Neural cell (in vitro differentiated cells): ENCODE data around the gene ZBTB11. TPM values are rescaled to one million over a fixed set of nuclear protein-coding genes. Genes with fewer than 3 reads are reported as not detected.

Experiments used
- H2AFZ ChIP-seq: fragments of 200-600, 300-800 bp; sonication (generic), shearing (Covaris generic); 2 replicates; pipeline ENCODE4 v1.6.0; 2014; ENCODE audit warnings: low read depth, mild to moderate bottlenecking, antibody characterized with exemption, low read length, moderate library complexity
- H3F3A ChIP-seq: fragments of 200-600 bp; shearing (Covaris generic); 2 replicates; pipeline ENCODE4 v1.6.1; 2016; ENCODE audit warnings: mild to moderate bottlenecking, moderate library complexity, mixed read lengths, antibody characterized with exemption, low read length; ENCODE audit not compliant: insufficient read depth, poor library complexity, severe bottlenecking
- H3K27ac ChIP-seq: fragments of 200-600, 300-800 bp; sonication (generic), shearing (Covaris generic); 2 replicates; pipeline ENCODE4 v1.5.1; 2014; ENCODE audit warnings: mild to moderate bottlenecking, low read length, moderate library complexity
- H3K27me3 ChIP-seq: fragments of 300-800, 200-600 bp; sonication (generic), shearing (Covaris generic); 2 replicates; pipeline ENCODE4 v1.6.0; 2014; ENCODE audit warnings: mild to moderate bottlenecking, low read depth, low read length, moderate library complexity; ENCODE audit not compliant: insufficient read depth
- H3K36me3 ChIP-seq: fragments of 300-800, 200-600 bp; sonication (generic), shearing (Covaris generic); 2 replicates; pipeline ENCODE4 v1.5.1; 2014; ENCODE audit warnings: mild to moderate bottlenecking, antibody characterized with exemption, low read length, moderate library complexity; ENCODE audit not compliant: insufficient read depth
- H3K4me2 ChIP-seq: fragments of 300-800, 200-600 bp; sonication (generic), shearing (Covaris generic); 2 replicates; pipeline ENCODE4 v1.6.0; 2014; ENCODE audit warnings: mild to moderate bottlenecking, low read length
- H3K4me3 ChIP-seq: fragments of 300-800, 200-600 bp; sonication (generic), shearing (Covaris generic); 2 replicates; pipeline ENCODE4 v1.5.1; 2014; ENCODE audit warnings: mild to moderate bottlenecking, low read length, moderate library complexity
- H3K79me2 ChIP-seq: fragments of 200-600 bp; shearing (Covaris generic); replicated peaks from 2 replicates; pipeline ENCODE4 v1.6.0; 2014; ENCODE audit warnings: mild to moderate bottlenecking, low read length, moderate library complexity; ENCODE audit not compliant: insufficient read depth
- H3K9ac ChIP-seq: fragments of 300-800, 200-600 bp; sonication (generic), shearing (Covaris generic); 2 replicates; pipeline ENCODE4 v1.6.1; 2016; ENCODE audit warnings: mild to moderate bottlenecking, low read length, mixed read lengths
- H3K9me2 ChIP-seq: fragments of 200-600 bp; shearing (Covaris generic); 2 replicates; pipeline ENCODE4 v1.6.1; 2016; ENCODE audit warnings: mild to moderate bottlenecking, low read length, mixed read lengths; ENCODE audit not compliant: insufficient read depth
- H3K9me3 ChIP-seq: fragments of 200-600, 300-800 bp; sonication (generic), shearing (Covaris generic); 2 replicates; pipeline ENCODE4 v1.6.1; 2016; ENCODE audit warnings: mild to moderate bottlenecking, mixed run types, low read length, moderate library complexity, mixed read lengths
- H4K20me1 ChIP-seq: fragments of 200-600 bp; shearing (Covaris generic); 2 replicates; pipeline ENCODE4 v1.6.1; 2016; ENCODE audit warnings: mild to moderate bottlenecking, mixed run types; ENCODE audit not compliant: insufficient read depth
- CTCF ChIP-seq: fragments of 450-650 bp; IDR thresholded peaks from 2 replicates; pipeline ENCODE4 v1.5.1; 2014; ENCODE audit warnings: antibody characterized with exemption, mild to moderate bottlenecking, moderate library complexity; ENCODE audit not compliant: poor library complexity, severe bottlenecking
- EP300 ChIP-seq: fragments of 450-650 bp; conservative IDR thresholded peaks from 2 replicates; pipeline ENCODE4 v1.6.1; 2014; ENCODE audit warnings: antibody characterized with exemption, mild to moderate bottlenecking, moderate library complexity; ENCODE audit not compliant: poor library complexity, severe bottlenecking
- EZH2 ChIP-seq: fragments of 200-600, 300-800 bp; shearing (Covaris generic), sonication (generic); IDR thresholded peaks from 2 replicates; pipeline ENCODE4 v1.6.1; 2014; ENCODE audit warnings: antibody characterized with exemption, low read length, borderline replicate concordance, mild to moderate bottlenecking; ENCODE audit not compliant: insufficient read depth, poor library complexity, severe bottlenecking
- MXI1 ChIP-seq: fragments of 450-650 bp; conservative IDR thresholded peaks from 2 replicates; pipeline ENCODE4 v1.6.1; 2014; ENCODE audit warnings: antibody characterized with exemption, mild to moderate bottlenecking; ENCODE audit not compliant: poor library complexity, severe bottlenecking
- POLR2AphosphoS5 ChIP-seq: IDR thresholded peaks from 2 replicates; pipeline ENCODE4 v1.6.1; 2012
- RAD21 ChIP-seq: fragments of 450-650 bp; conservative IDR thresholded peaks from 2 replicates; pipeline ENCODE4 v1.6.1; 2014; ENCODE audit warnings: antibody characterized with exemption, mild to moderate bottlenecking, moderate library complexity
- REST ChIP-seq: IDR thresholded peaks from 2 replicates; pipeline ENCODE4 v1.6.1; 2012; ENCODE audit warnings: borderline replicate concordance
- SMC3 ChIP-seq: fragments of 450-650 bp; conservative IDR thresholded peaks from 2 replicates; pipeline ENCODE4 v1.6.1; 2014; ENCODE audit warnings: antibody characterized with exemption, mild to moderate bottlenecking, moderate library complexity; ENCODE audit not compliant: poor library complexity
- TAF1 ChIP-seq: IDR thresholded peaks from 2 replicates; pipeline ENCODE4 v1.6.1; 2012; ENCODE audit warnings: low read depth
- polyA plus RNA-seq: library from polyadenylated mRNA; depleted of rRNA; stranded (reverse); fragments of >200 nt; gene quantifications from 2 replicates; pipeline ENCODE4 v1.2.3, GENCODE V29; 2014

Gene ZBTB11
- polyA plus RNA-seq, 1 donor from 2014 or later = 23.5 TPM

GRCh38 chr3:101631098-101631796 lies 45.7 kb downstream of the ZBTB11 start:
- Histone ChIP-seq H3K4me2 (no peak overlapping the region), H3K36me3 (no peaks in the 10 kb centered on the region), H3K9me2 (no peaks in the 10 kb centered on the region), H3K9me3 (no peaks in the 10 kb centered on the region), H4K20me1 (no peaks in the 10 kb centered on the region), H3K4me3 (no peak overlapping the region), H3K27ac (no peak overlapping the region), H3K9ac (no peak overlapping the region), H3F3A (no peaks in the 10 kb centered on the region), H2AFZ (no peak overlapping the region), H3K27me3 (no peaks in the 10 kb centered on the region), H3K79me2 (no peaks in the 10 kb centered on the region)
- TF ChIP-seq SMC3 (no peak), EZH2 (no peak), CTCF (no peak), MXI1 (no peak), EP300 (no peak), POLR2AphosphoS5 (no peak), REST (no peak)

- no peak overlapping the region for H3K9ac ChIP-seq
- H2AFZ ChIP-seq = no peak overlapping the region
- H3K27ac ChIP-seq = no peak overlapping the region
- no peaks in the 10 kb centered on the region for H3K36me3 ChIP-seq
- no peaks in the 10 kb centered on the region for H3F3A ChIP-seq
- H3K79me2 ChIP-seq = no peaks in the 10 kb centered on the region
- no peaks in the 10 kb centered on the region for H3K9me2 ChIP-seq
- H4K20me1 ChIP-seq = no peaks in the 10 kb centered on the region
- H3K27me3 ChIP-seq = no peaks in the 10 kb centered on the region
- TF ChIP-seq POLR2AphosphoS5 (no peak), TAF1 (no peak), REST (no peak), CTCF (no peak), RAD21 (no peak), EZH2 (no peak), MXI1 (no peak), EP300 (no peak), SMC3 (no peak)
- H3K4me3 ChIP-seq = no peak overlapping the region
- H3K9me3 ChIP-seq = no peaks in the 10 kb centered on the region
- H3K4me2 ChIP-seq = no peak overlapping the region
These were observed 47.7 kb downstream of the ZBTB11 start for GRCh38 chr3:101629219-101629618.
